Activated CD8-positive, alpha-beta memory T cell treated with anti-CD3 and anti-CD28 coated beads, Interleukin-2, amount 10 ng/mL, durations not matched to agents 7 days and 5 days (primary cell): ENCODE data around the gene FYB1. TPM values are rescaled to one million over a fixed set of nuclear protein-coding genes. Genes with fewer than 3 reads are reported as not detected.
"Not testable (repeated sequence)": the region's sequence is repeated elsewhere in the genome, so short reads cannot be mapped to it uniquely, and the experiment has no call there.

Experiments
- ATAC-seq: fragments of 150-1000 bp; cut with Tn5 transposase; one replicate; pipeline ENCODE4 v1.10.0; 2021; ENCODE audit warnings: moderate library complexity
- CTCF ChIA-PET: fragments of 350-600 bp; sonication (Branson Sonifier 250); formaldehyde crosslinking; loops from one replicate; lab custom pipeline; 2021; ENCODE audit warnings: antibody characterized with exemption; lab: Charles Lee
- DNase-seq: peaks from one replicate; pipeline ENCODE4 v3.0.0-alpha.2; 2020
- H3K27ac Mint-ChIP-seq: one replicate; pipeline ENCODE4 v1.8.0; 2021; ENCODE audit warnings: mild to moderate bottlenecking, mixed read lengths
- H3K27me3 Mint-ChIP-seq: one replicate; pipeline ENCODE4 v1.8.0; 2021; ENCODE audit warnings: mixed read lengths
- H3K36me3 Mint-ChIP-seq: one replicate; pipeline ENCODE4 v1.8.0; 2021; ENCODE audit warnings: mild to moderate bottlenecking, mixed read lengths
- H3K4me1 Mint-ChIP-seq: one replicate; pipeline ENCODE4 v1.8.0; 2021; ENCODE audit warnings: mixed read lengths
- H3K4me3 Mint-ChIP-seq: one replicate; pipeline ENCODE4 v1.8.0; 2021; ENCODE audit warnings: mild to moderate bottlenecking, moderate library complexity, mixed read lengths
- H3K9me3 Mint-ChIP-seq: one replicate; pipeline ENCODE4 v1.8.0; 2022; ENCODE audit warnings: low read depth, mixed read lengths
- total RNA-seq, 2 experiments: library from RNA; stranded (reverse); gene quantifications; one replicate each; pipeline ENCODE4 v1.2.3, GENCODE V29; 2021

The FYB1 gene
- total RNA-seq, 2 experiments from 2014 or later, result 198 to 270 TPM

DNA sequence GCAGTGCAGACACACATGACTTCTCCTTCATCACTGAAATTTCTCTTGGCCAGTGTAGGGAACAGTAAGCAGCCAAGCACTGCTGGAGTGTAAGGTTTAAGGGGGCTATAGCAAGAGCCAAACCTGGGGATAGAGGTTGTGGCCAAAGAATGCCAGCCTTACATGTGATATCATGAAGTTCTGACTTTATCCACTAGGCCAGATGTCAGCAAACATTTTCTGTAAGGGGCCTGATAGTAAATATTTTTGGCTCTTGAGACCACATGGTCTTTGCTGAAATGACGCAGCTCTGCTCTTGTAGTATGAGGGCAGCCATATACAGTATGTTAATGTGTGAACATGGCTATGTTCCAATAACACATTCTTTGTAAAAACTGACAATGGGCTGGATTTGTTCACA lies 29.7 kb upstream of the FYB1 start:
- DNase-seq (no peak), ATAC-seq (no peak)
- peaks cover 18% of the 10 kb centered on the region for H3K36me3 Mint-ChIP-seq
- H3K27me3 Mint-ChIP-seq, result no peaks in the 10 kb centered on the region
- H3K9me3 Mint-ChIP-seq, result peaks cover 12% of the 10 kb centered on the region
- CTCF ChIA-PET, result no interaction called here
- H3K27ac Mint-ChIP-seq, result no peak overlapping the region
- H3K4me1 Mint-ChIP-seq, result no peaks in the 10 kb centered on the region
- no peak overlapping the region for H3K4me3 Mint-ChIP-seq

- peaks cover 8% of the 10 kb centered on the region for H3K4me1 Mint-ChIP-seq
Observed at GRCh38 chr5:39240750-39241149, 21.4 kb upstream of the FYB1 start.

GRCh38 chr5:39238366-39239105 lies 19.2 kb upstream of the FYB1 start:
- no peak overlapping the region for H3K27ac Mint-ChIP-seq
- DNase-seq (no peak), ATAC-seq (no peak)
- no peak overlapping the region for H3K4me3 Mint-ChIP-seq
- H3K27me3 Mint-ChIP-seq, result no peaks in the 10 kb centered on the region
- CTCF ChIA-PET, result no interaction called here
- H3K4me1 Mint-ChIP-seq, result peaks cover 8% of the 10 kb centered on the region
- peaks cover 3% of the 10 kb centered on the region for H3K9me3 Mint-ChIP-seq
- H3K36me3 Mint-ChIP-seq, result peaks cover 19% of the 10 kb centered on the region

More at GRCh38 chr5:39240750-39241149, 21.4 kb upstream of the FYB1 start:
- peaks cover 5% of the 10 kb centered on the region for H3K9me3 Mint-ChIP-seq
- CTCF ChIA-PET, result interaction anchor here (0.9 to 1.9 kb wide), 2 partner anchors 22 to 43 kb away, joined by 3 to 6 read pairs; no protein-coding TSS in a partner anchor
- H3K27ac Mint-ChIP-seq, result no peak overlapping the region
- DNase-seq (no peak), ATAC-seq (no peak)
- no peak overlapping the region for H3K4me3 Mint-ChIP-seq
- peaks cover 13% of the 10 kb centered on the region for H3K36me3 Mint-ChIP-seq
- H3K27me3 Mint-ChIP-seq, result no peaks in the 10 kb centered on the region

GRCh38 chr5:39236718-39237117 lies 17.4 kb upstream of the FYB1 start:
- DNase-seq (no peak), ATAC-seq (no peak)
- CTCF ChIA-PET, result no interaction called here
- peaks cover 20% of the 10 kb centered on the region for H3K36me3 Mint-ChIP-seq
- no peak overlapping the region for H3K27ac Mint-ChIP-seq
- no peaks in the 10 kb centered on the region for H3K27me3 Mint-ChIP-seq
- H3K9me3 Mint-ChIP-seq, result peaks cover 3% of the 10 kb centered on the region
- peaks cover 16% of the 10 kb centered on the region for H3K4me1 Mint-ChIP-seq
- no peak overlapping the region for H3K4me3 Mint-ChIP-seq

GRCh38 chr5:39235648-39236047 lies 16.3 kb upstream of the FYB1 start:
- Mint-ChIP-seq H3K4me3 (no peak overlapping the region), H3K27ac (no peak overlapping the region), H3K9me3 (peaks cover 1% of the 10 kb centered on the region), H3K36me3 (peaks cover 18% of the 10 kb centered on the region), H3K4me1 (peaks cover 23% of the 10 kb centered on the region), H3K27me3 (no peaks in the 10 kb centered on the region)
- ATAC-seq, result no peak
- CTCF ChIA-PET, result interaction anchor here (1.1 to 3.3 kb wide), 2 partner anchors 19 to 141 kb away, joined by 3 to 16 read pairs; no protein-coding TSS in a partner anchor
- no peak for DNase-seq

- peaks cover 23% of the 10 kb centered on the region for H3K4me1 Mint-ChIP-seq
- CTCF ChIA-PET, result interaction anchor here (0.7 to 3.3 kb wide), 3 partner anchors 15 to 141 kb away, joined by 3 to 16 read pairs (median 3); partner anchors contain the start of gene FYB1
- not testable (repeated sequence) for H3K27ac Mint-ChIP-seq, DNase-seq, H3K27me3 Mint-ChIP-seq, ATAC-seq, H3K36me3 Mint-ChIP-seq, H3K4me3 Mint-ChIP-seq, H3K9me3 Mint-ChIP-seq
Observed at GRCh38 chr5:39234494-39234893, 15.1 kb upstream of the FYB1 start.

DNA sequence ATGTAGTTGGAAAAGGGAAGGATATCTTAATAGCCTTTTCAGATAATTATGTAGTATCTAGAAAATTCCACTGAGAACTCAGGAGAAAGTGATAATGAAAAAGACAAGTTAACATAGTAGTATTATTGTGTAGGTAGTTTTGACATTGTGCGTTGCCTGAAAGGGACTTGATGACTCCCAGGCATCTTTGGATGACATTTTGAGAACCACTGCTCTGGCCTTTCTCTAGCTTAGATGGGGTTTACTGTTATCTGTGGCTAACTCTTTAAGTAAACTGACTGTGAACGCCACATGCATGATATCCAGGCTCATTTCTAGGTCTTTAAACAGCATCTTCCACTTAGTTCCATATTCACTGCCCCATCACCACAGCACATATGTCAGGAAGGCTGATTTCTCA lies 14.4 kb upstream of the FYB1 start:
- Mint-ChIP-seq H3K36me3 (peaks cover 10% of the 10 kb centered on the region), H3K9me3 (no peaks in the 10 kb centered on the region), H3K4me3 (no peak overlapping the region), H3K27ac (no peak overlapping the region), H3K27me3 (no peaks in the 10 kb centered on the region), H3K4me1 (peaks cover 20% of the 10 kb centered on the region)
- DNase-seq (no peak), ATAC-seq (no peak)
- CTCF ChIA-PET, result interaction anchor here (1.4 to 3.3 kb wide), 2 partner anchors 14 to 17 kb away, joined by 3 to 16 read pairs; partner anchors contain the start of gene FYB1

GRCh38 chr5:39231705-39232525 lies 12.6 kb upstream of the FYB1 start:
- peak; percentile 88 for ATAC-seq
- Mint-ChIP-seq H3K9me3 (no peaks in the 10 kb centered on the region), H3K4me1 (peaks cover 15% of the 10 kb centered on the region), H3K27ac (peak overlapping the region; percentile 84), H3K27me3 (no peaks in the 10 kb centered on the region), H3K36me3 (peaks cover 10% of the 10 kb centered on the region), H3K4me3 (no peak overlapping the region)
- peak; percentile 64 for DNase-seq
- CTCF ChIA-PET, result interaction anchor here (0.8 to 2.9 kb wide), 4 partner anchors 9 to 51 kb away, joined by 3 to 19 read pairs (median 14); no protein-coding TSS in a partner anchor

- no peak overlapping the region for H3K4me3 Mint-ChIP-seq
- H3K9me3 Mint-ChIP-seq, result no peaks in the 10 kb centered on the region
- H3K27me3 Mint-ChIP-seq, result no peaks in the 10 kb centered on the region
- H3K27ac Mint-ChIP-seq, result no peak overlapping the region
- H3K4me1 Mint-ChIP-seq, result peaks cover 15% of the 10 kb centered on the region
- H3K36me3 Mint-ChIP-seq, result peaks cover 2% of the 10 kb centered on the region
- CTCF ChIA-PET, result interaction anchor here (1.4 to 1.5 kb wide), 2 partner anchors 11 to 55 kb away, joined by 5 to 7 read pairs; no protein-coding TSS in a partner anchor
- DNase-seq (no peak), ATAC-seq (no peak)
Observed at GRCh38 chr5:39228596-39228995, 9.2 kb upstream of the FYB1 start.

- CTCF ChIA-PET, result interaction anchor here (1.0 to 1.2 kb wide), 2 partner anchors 8 to 10 kb away, joined by 4 to 6 read pairs; no protein-coding TSS in a partner anchor
- H3K36me3 Mint-ChIP-seq, result peaks cover 2% of the 10 kb centered on the region
- no peak for DNase-seq
- no peak overlapping the region for H3K27ac Mint-ChIP-seq
- peaks cover 5% of the 10 kb centered on the region for H3K4me1 Mint-ChIP-seq
- no peak for ATAC-seq
- no peaks in the 10 kb centered on the region for H3K27me3 Mint-ChIP-seq
- H3K9me3 Mint-ChIP-seq, result no peaks in the 10 kb centered on the region
- no peak overlapping the region for H3K4me3 Mint-ChIP-seq
Observed at GRCh38 chr5:39226558-39226957, 7.2 kb upstream of the FYB1 start.

- H3K9me3 Mint-ChIP-seq, result no peaks in the 10 kb centered on the region
- no peak overlapping the region for H3K27ac Mint-ChIP-seq
- no peak for ATAC-seq
- H3K4me3 Mint-ChIP-seq, result no peak overlapping the region
- H3K36me3 Mint-ChIP-seq, result peaks cover 2% of the 10 kb centered on the region
- CTCF ChIA-PET, result interaction anchor here (1.0 to 10.9 kb wide), 3 partner anchors 8 to 60 kb away, joined by 4 to 181 read pairs (median 6); no protein-coding TSS in a partner anchor
- peaks cover under 1% of the 10 kb centered on the region for H3K4me1 Mint-ChIP-seq
- no peak for DNase-seq
- H3K27me3 Mint-ChIP-seq, result no peaks in the 10 kb centered on the region
Observed at GRCh38 chr5:39226100-39226451, 6.7 kb upstream of the FYB1 start.

DNA sequence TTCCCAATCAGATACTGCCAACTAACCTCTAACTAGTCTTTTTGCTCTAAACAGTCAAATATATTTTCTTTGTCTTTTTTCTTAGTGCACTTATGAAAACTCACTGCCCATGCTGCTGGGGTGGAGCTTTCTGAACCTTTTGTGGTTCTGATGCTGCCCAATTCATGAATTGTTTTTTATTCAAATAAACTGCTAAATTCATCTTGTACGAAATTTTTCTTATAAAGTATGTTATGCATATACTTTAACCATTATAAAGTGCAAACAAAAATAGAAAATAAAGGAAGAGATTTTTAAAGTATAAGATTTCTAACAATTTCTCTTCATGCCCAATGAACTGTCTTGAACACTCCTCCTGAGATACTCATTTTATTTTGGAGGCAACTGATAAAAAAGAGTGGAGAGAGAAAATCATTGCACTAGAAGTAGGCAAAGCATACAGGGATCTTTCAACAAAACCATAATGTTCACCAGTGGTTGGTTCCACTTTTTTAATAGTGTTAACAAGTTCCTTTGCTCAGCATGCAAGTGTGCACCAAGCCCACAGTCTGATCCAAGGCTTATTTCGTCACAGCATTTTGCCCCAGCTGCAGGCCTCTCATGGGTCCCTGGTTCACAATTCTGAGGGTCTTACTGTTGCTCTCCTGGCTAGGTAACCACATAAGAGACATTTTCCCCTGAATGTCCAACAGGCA lies 6.2 kb upstream of the FYB1 start:
- H3K27me3 Mint-ChIP-seq, result no peaks in the 10 kb centered on the region
- peaks cover 2% of the 10 kb centered on the region for H3K36me3 Mint-ChIP-seq
- no peaks in the 10 kb centered on the region for H3K4me1 Mint-ChIP-seq
- H3K9me3 Mint-ChIP-seq, result no peaks in the 10 kb centered on the region
- no peak overlapping the region for H3K4me3 Mint-ChIP-seq
- ATAC-seq (no peak), DNase-seq (no peak)
- CTCF ChIA-PET, result interaction anchor here (1.0 to 10.9 kb wide), 3 partner anchors 7 to 60 kb away, joined by 4 to 181 read pairs (median 6); no protein-coding TSS in a partner anchor
- no peak overlapping the region for H3K27ac Mint-ChIP-seq
